ENCODE data around the gene NECTIN4. TPM values are rescaled to one million over a fixed set of nuclear protein-coding genes. Genes with fewer than 3 reads are reported as not detected.

NECTIN4 gene
- total RNA-seq: 1.4 TPM

GRCh38 chr1:161089251-161089924 lies at the start of gene NECTIN4:
NECTIN4 (minus strand) TSS chr1:161089558; CDS start chr1:161089296, 262 bp downstream.
- Histone ChIP-seq H3K9me3 (ENCODE audit: low read depth, low read length) (no peaks in the 10 kb centered on the region), H3K27me3 (ENCODE audit: insufficient read depth, low read length) (no peaks in the 10 kb centered on the region), H3K4me3 (ENCODE audit: low read length) (no peak within 1 kb of the TSS), H3K4me1 (ENCODE audit: insufficient read depth, low read length) (peaks cover 15% of the 10 kb centered on the region)

GRCh38 chr1:161138431-161138830 lies 49.1 kb upstream of the NECTIN4 start:
- Histone ChIP-seq H3K4me3 (ENCODE audit: low read length) (no peak overlapping the region), H3K27me3 (ENCODE audit: insufficient read depth, low read length) (no peaks in the 10 kb centered on the region), H3K9me3 (ENCODE audit: low read depth, low read length) (no peaks in the 10 kb centered on the region), H3K4me1 (ENCODE audit: insufficient read depth, low read length) (peaks cover 55% of the 10 kb centered on the region)

GRCh38 chr1:161137881-161138280 lies 48.5 kb upstream of the NECTIN4 start:
- Histone ChIP-seq H3K4me3 (ENCODE audit: low read length) (no peak overlapping the region), H3K9me3 (ENCODE audit: low read depth, low read length) (no peaks in the 10 kb centered on the region), H3K4me1 (ENCODE audit: insufficient read depth, low read length) (peaks cover 58% of the 10 kb centered on the region), H3K27me3 (ENCODE audit: insufficient read depth, low read length) (no peaks in the 10 kb centered on the region)

- no peaks in the 10 kb centered on the region for H3K27me3 ChIP-seq (ENCODE audit: insufficient read depth, low read length)
- peaks cover 80% of the 10 kb centered on the region for H3K4me1 ChIP-seq (ENCODE audit: insufficient read depth, low read length)
- peak overlapping the region; percentile 97 for H3K4me3 ChIP-seq (ENCODE audit: low read length)
- H3K9me3 ChIP-seq (ENCODE audit: low read depth, low read length): no peaks in the 10 kb centered on the region
Measured at GRCh38 chr1:161133220-161133740, 43.9 kb upstream of the NECTIN4 start.

GRCh38 chr1:161132410-161133219 lies 43.3 kb upstream of the NECTIN4 start, which contains the start of gene DEDD:
DEDD (minus strand) TSS chr1:161132667; CDS start chr1:161124462, 8,205 bp downstream.
- Histone ChIP-seq H3K27me3 (ENCODE audit: insufficient read depth, low read length) (no peaks in the 10 kb centered on the region), H3K4me1 (ENCODE audit: insufficient read depth, low read length) (peaks cover 80% of the 10 kb centered on the region), H3K9me3 (ENCODE audit: low read depth, low read length) (no peaks in the 10 kb centered on the region), H3K4me3 (ENCODE audit: low read length) (peak within 1 kb of the TSS; percentile 97)

GRCh38 chr1:161131523-161132409 lies 42.4 kb upstream of the NECTIN4 start:
- no peaks in the 10 kb centered on the region for H3K27me3 ChIP-seq (ENCODE audit: insufficient read depth, low read length)
- H3K9me3 ChIP-seq (ENCODE audit: low read depth, low read length): no peaks in the 10 kb centered on the region
- peak overlapping the region; percentile 97 for H3K4me3 ChIP-seq (ENCODE audit: low read length)
- H3K4me1 ChIP-seq (ENCODE audit: insufficient read depth, low read length): peaks cover 81% of the 10 kb centered on the region

GRCh38 chr1:161130266-161130665 lies 40.9 kb upstream of the NECTIN4 start:
- Histone ChIP-seq H3K4me3 (ENCODE audit: low read length) (no peak overlapping the region), H3K9me3 (ENCODE audit: low read depth, low read length) (no peaks in the 10 kb centered on the region), H3K27me3 (ENCODE audit: insufficient read depth, low read length) (no peaks in the 10 kb centered on the region), H3K4me1 (ENCODE audit: insufficient read depth, low read length) (peaks cover 71% of the 10 kb centered on the region)

- Histone ChIP-seq H3K4me1 (ENCODE audit: insufficient read depth, low read length) (peaks cover 59% of the 10 kb centered on the region), H3K4me3 (ENCODE audit: low read length) (no peak overlapping the region), H3K9me3 (ENCODE audit: low read depth, low read length) (no peaks in the 10 kb centered on the region), H3K27me3 (ENCODE audit: insufficient read depth, low read length) (no peaks in the 10 kb centered on the region)
Measured at GRCh38 chr1:161128591-161129420, 39.4 kb upstream of the NECTIN4 start.

GRCh38 chr1:161127649-161128048 lies 38.3 kb upstream of the NECTIN4 start:
- Histone ChIP-seq H3K27me3 (ENCODE audit: insufficient read depth, low read length) (no peaks in the 10 kb centered on the region), H3K9me3 (ENCODE audit: low read depth, low read length) (no peaks in the 10 kb centered on the region), H3K4me3 (ENCODE audit: low read length) (no peak overlapping the region), H3K4me1 (ENCODE audit: insufficient read depth, low read length) (peaks cover 56% of the 10 kb centered on the region)

GRCh38 chr1:161122967-161123366 lies 33.6 kb upstream of the NECTIN4 start:
- peaks cover 62% of the 10 kb centered on the region for H3K4me1 ChIP-seq (ENCODE audit: insufficient read depth, low read length)

GRCh38 chr1:161121834-161122233 lies 32.5 kb upstream of the NECTIN4 start:
- Histone ChIP-seq H3K4me1 (ENCODE audit: insufficient read depth, low read length) (peaks cover 58% of the 10 kb centered on the region), H3K4me3 (ENCODE audit: low read length) (no peak overlapping the region), H3K27me3 (ENCODE audit: insufficient read depth, low read length) (no peaks in the 10 kb centered on the region), H3K9me3 (ENCODE audit: low read depth, low read length) (no peaks in the 10 kb centered on the region)

More at GRCh38 chr1:161122967-161123366, 33.6 kb upstream of the NECTIN4 start:
- no peaks in the 10 kb centered on the region for H3K27me3 ChIP-seq (ENCODE audit: insufficient read depth, low read length)
- H3K9me3 ChIP-seq (ENCODE audit: low read depth, low read length): no peaks in the 10 kb centered on the region
- H3K4me3 ChIP-seq (ENCODE audit: low read length): no peak overlapping the region

GRCh38 chr1:161121042-161121650 lies 31.8 kb upstream of the NECTIN4 start:
- peaks cover 62% of the 10 kb centered on the region for H3K4me1 ChIP-seq (ENCODE audit: insufficient read depth, low read length)
- H3K4me3 ChIP-seq (ENCODE audit: low read length): no peak overlapping the region
- no peaks in the 10 kb centered on the region for H3K27me3 ChIP-seq (ENCODE audit: insufficient read depth, low read length)
- H3K9me3 ChIP-seq (ENCODE audit: low read depth, low read length): no peaks in the 10 kb centered on the region

- Histone ChIP-seq H3K4me1 (ENCODE audit: insufficient read depth, low read length) (peaks cover 75% of the 10 kb centered on the region), H3K4me3 (ENCODE audit: low read length) (no peak overlapping the region)
Measured at GRCh38 chr1:161119092-161119903, 29.9 kb upstream of the NECTIN4 start.

More at GRCh38 chr1:161119092-161119903, 29.9 kb upstream of the NECTIN4 start:
- Histone ChIP-seq H3K27me3 (ENCODE audit: insufficient read depth, low read length) (no peaks in the 10 kb centered on the region), H3K9me3 (ENCODE audit: low read depth, low read length) (no peaks in the 10 kb centered on the region)

Measured in mononuclear cell (primary cell).